Esophagus muscularis mucosa (tissue), 4 donors: ENCODE results near the gene EPPIN. TPM values are rescaled to one million over a fixed set of nuclear protein-coding genes. Genes with fewer than 3 reads are reported as not detected.

ENCODE experiments used
- DNase-seq: peaks from one replicate; pipeline ENCODE4 v3.0.0-alpha.2; 2017; ENCODE audit errors: extremely low spot score
- H3K27ac ChIP-seq, 4 donors: fragments of 200-600 bp; sonication (generic); replicated peaks in 1 of 4; 1 replicate in 3 of 4; 2 replicates in 1 of 4; pipeline ENCODE4 v1.5.1; 2016 to 2019; ENCODE audit warnings: mild to moderate bottlenecking in 1 of 4
- H3K27me3 ChIP-seq, 4 donors: fragments of 200-600 bp; sonication (generic); one replicate each; pipeline versions ENCODE4 v1.5.1 to v1.6.0; 2016 to 2019
- H3K36me3 ChIP-seq, 4 donors: fragments of 200-600 bp; sonication (generic); one replicate each; pipeline ENCODE4 v1.5.1; 2016 to 2019
- H3K4me1 ChIP-seq, 4 donors: fragments of 200-600 bp; sonication (generic); one replicate each; pipeline ENCODE4 v1.5.1; 2016 to 2019
- H3K4me3 ChIP-seq, 4 donors: fragments of 200-600 bp; sonication (generic); 1 replicate in 2 of 4; 2 replicates in 2 of 4; pipeline ENCODE4 v1.5.1; 2016 to 2019; ENCODE audit warnings: mild to moderate bottlenecking in 4 of 4, moderate library complexity in 1 of 4
- H3K9me3 ChIP-seq, 4 donors: fragments of 200-600 bp; sonication (generic); 1 replicate in 3 of 4; 2 replicates in 1 of 4; pipeline ENCODE4 v1.5.1; 2016 to 2019
- CTCF ChIP-seq, 3 experiments: fragments of 200-600 bp in 2 of 3; fragments of 450-650 bp in 1 of 3; sonication (generic) in 2 of 3; IDR thresholded peaks; one replicate each; pipeline ENCODE4 v1.5.1; 2017 to 2019; ENCODE audit warnings: antibody characterized with exemption in 3 of 3, mild to moderate bottlenecking in 2 of 3, moderate library complexity in 1 of 3
- EP300 ChIP-seq: sonication (generic); formaldehyde crosslinking; IDR thresholded peaks from one replicate; pipeline ENCODE4 v1.6.1; 2017; ENCODE audit warnings: antibody characterized with exemption
- POLR2A ChIP-seq: fragments of 450-650 bp; IDR thresholded peaks from one replicate; pipeline ENCODE4 v1.6.1; 2017; ENCODE audit warnings: antibody characterized with exemption, moderate library complexity, mild to moderate bottlenecking, low read depth
- POLR2AphosphoS5 ChIP-seq, 2 donors: sonication (generic); formaldehyde crosslinking; IDR thresholded peaks; one replicate each; pipeline ENCODE4 v1.6.1; 2017; ENCODE audit warnings: antibody characterized with exemption in 2 of 2
- WGBS: methylation state at CpG from one replicate; pipeline ENCODE4 v1.1.5; 2018; 5-methylcytosine and 5-hydroxymethylcytosine counted together
- intact Hi-C: fragments of 100-400 bp; cut with DNase I; formaldehyde crosslinking; loops from one replicate; pipeline ENCODE4 v1.15.1; 2023
- total RNA-seq, 4 donors: library from RNA; depleted of rRNA; stranded (reverse); fragments of >200 nt; gene quantifications; one replicate each; pipeline versions ENCODE4 v1.1.0 to v1.2.1, GENCODE V29; 2016

EPPIN gene
- total RNA-seq, 4 donors from 2014 or later = not detected

GRCh38 chr20:45564760-45565276 is 17.6 kb upstream of the EPPIN start:
- intact Hi-C loops = no loop called here
- no peak overlapping the region for H3K4me3 ChIP-seq
- H3K27me3 ChIP-seq = peaks cover 0 to 10% (median 0%) of the 10 kb centered on the region in 4 donors
- no peak for DNase-seq
- no peak for TF ChIP-seq POLR2A
- TF ChIP-seq CTCF (IDR thresholded peaks at IDR 0.05) = no peak
- no peak for TF ChIP-seq POLR2AphosphoS5 (IDR thresholded peaks at IDR 0.05)
- no peaks in the 10 kb centered on the region for H3K9me3 ChIP-seq
- no peaks in the 10 kb centered on the region for H3K36me3 ChIP-seq
- 84% methylated on average over 2 of the region's 2 CpGs for WGBS
- no peak overlapping the region for H3K27ac ChIP-seq
- H3K4me1 ChIP-seq = no peaks in the 10 kb centered on the region

GRCh38 chr20:45555198-45555597 is 8.0 kb upstream of the EPPIN start:
- WGBS = 77% methylated on average over 1 of the region's 1 CpG
- Histone ChIP-seq H3K27me3 (no peaks in the 10 kb centered on the region), H3K4me3 (no peak overlapping the region), H3K36me3 (no peaks in the 10 kb centered on the region), H3K27ac (no peak overlapping the region), H3K4me1 (no peaks in the 10 kb centered on the region), H3K9me3 (peaks cover 0 to 5% (median 0%) of the 10 kb centered on the region in 4 donors)
- intact Hi-C loops = no loop called here
- peak; percentile 53 for DNase-seq
- TF ChIP-seq EP300 (no peak), CTCF (IDR thresholded peaks at IDR 0.05) (no peak), POLR2A (no peak), POLR2AphosphoS5 (IDR thresholded peaks at IDR 0.05) (no peak)

- TF ChIP-seq POLR2AphosphoS5 (IDR thresholded peaks at IDR 0.05) (no peak), POLR2A (no peak), EP300 (no peak), CTCF (IDR thresholded peaks at IDR 0.05) (no peak)
Measured at GRCh38 chr20:45552456-45552855, 5.3 kb upstream of the EPPIN start.

GRCh38 chr20:45550765-45551164 is 3.6 kb upstream of the EPPIN start:
- Histone ChIP-seq H3K27ac (no peak overlapping the region), H3K4me1 (no peaks in the 10 kb centered on the region), H3K9me3 (peaks cover 0 to 5% (median 0%) of the 10 kb centered on the region in 4 donors), H3K36me3 (no peaks in the 10 kb centered on the region), H3K4me3 (no peak overlapping the region), H3K27me3 (peaks cover 0 to 4% (median 0%) of the 10 kb centered on the region in 4 donors)
- no peak for TF ChIP-seq CTCF (IDR thresholded peaks at IDR 0.05)
- TF ChIP-seq EP300 = no peak
- no peak for TF ChIP-seq POLR2AphosphoS5 (IDR thresholded peaks at IDR 0.05)
- no peak for TF ChIP-seq POLR2A
- no peak for DNase-seq
- intact Hi-C loops = no loop called here

More at GRCh38 chr20:45552456-45552855, 5.3 kb upstream of the EPPIN start:
- Histone ChIP-seq H3K27ac (no peak overlapping the region), H3K36me3 (no peaks in the 10 kb centered on the region), H3K4me3 (no peak overlapping the region), H3K4me1 (no peaks in the 10 kb centered on the region), H3K9me3 (peaks cover 0 to 5% (median 0%) of the 10 kb centered on the region in 4 donors), H3K27me3 (peaks cover 0 to under 1% (median 0%) of the 10 kb centered on the region in 4 donors)
- intact Hi-C loops = no loop called here
- WGBS = 81% methylated on average over 2 of the region's 2 CpGs
- DNase-seq = no peak

GRCh38 chr20:45548410-45548809 is 1.2 kb upstream of the EPPIN start:
- DNase-seq = no peak
- WGBS = 91% methylated on average over 7 of the region's 7 CpGs

More at GRCh38 chr20:45548410-45548809, 1.2 kb upstream of the EPPIN start:
- Histone ChIP-seq H3K4me1 (no peaks in the 10 kb centered on the region), H3K27me3 (peaks cover 0 to 7% (median 0%) of the 10 kb centered on the region in 4 donors), H3K4me3 (no peak overlapping the region), H3K9me3 (peaks cover 0 to 5% (median 0%) of the 10 kb centered on the region in 4 donors), H3K27ac (no peak overlapping the region), H3K36me3 (no peaks in the 10 kb centered on the region)
- no peak for TF ChIP-seq EP300
- no peak for TF ChIP-seq CTCF (IDR thresholded peaks at IDR 0.05)
- TF ChIP-seq POLR2A = no peak
- TF ChIP-seq POLR2AphosphoS5 (IDR thresholded peaks at IDR 0.05) = no peak
- intact Hi-C loops = loop anchor here (5.0 kb wide), 1 partner anchor 224 kb away; no protein-coding TSS in a partner anchor
